Mammary epithelial cell (primary cell): ENCODE results near the gene RNF150.

Experiments used
- CTCF ChIP-seq, 2 donors: IDR thresholded peaks in 1 of 2; conservative IDR thresholded peaks in 1 of 2; 2 replicates each; pipeline ENCODE4 v1.5.1; 2011 to 2012; ENCODE audit warnings: inconsistent platforms in 2 of 2, low read length in 2 of 2, mild to moderate bottlenecking in 2 of 2, control low read depth in 1 of 2, low read depth in 1 of 2; ENCODE audit not compliant: insufficient read depth in 1 of 2; ENCODE audit errors: extremely low read depth in 1 of 2
- EZH2 ChIP-seq: IDR thresholded peaks from 2 replicates; pipeline ENCODE4 v1.6.1; 2012; ENCODE audit warnings: low read length, inconsistent platforms, borderline replicate concordance

- no peak for TF ChIP-seq CTCF (conservative IDR thresholded peaks at IDR 0.05 in 1 of 2, IDR thresholded peaks at IDR 0.05 in 1 of 2; ENCODE audit: extremely low read depth in 1 of 2, insufficient read depth in 1 of 2, low read depth in 1 of 2, low read length in 2 of 2)
- TF ChIP-seq EZH2: no peak
Observed at GRCh38 chr4:140876615-140877364, 256.5 kb downstream of the RNF150 start.
